HG03460 (cell line): Measurements from ENCODE around the gene ETV6.

ENCODE experiments used
- ATAC-seq: cut with Tn5 transposase; IDR thresholded peaks from one replicate; pipeline ENCODE4 v1.9.1; 2021; ENCODE audit not compliant: unreplicated experiment

Gene ETV6

GRCh38 chr12:11693601-11694000 is 44.1 kb downstream of the ETV6 start:
- ATAC-seq, result no peak

GRCh38 chr12:11694528-11694927 is 45.1 kb downstream of the ETV6 start:
- ATAC-seq, result no peak

GRCh38 chr12:11695321-11695720 is 45.8 kb downstream of the ETV6 start:
- no peak for ATAC-seq

- no peak for ATAC-seq
Observed at GRCh38 chr12:11696084-11696483, 46.6 kb downstream of the ETV6 start.

GRCh38 chr12:11697131-11697530 is 47.7 kb downstream of the ETV6 start:
- ATAC-seq, result no peak

GRCh38 chr12:11697670-11698387 is 48.4 kb downstream of the ETV6 start:
- no peak for ATAC-seq

- ATAC-seq, result no peak
Observed at GRCh38 chr12:11698729-11699128, 49.3 kb downstream of the ETV6 start.

GRCh38 chr12:11701433-11701832 is 52.0 kb downstream of the ETV6 start:
- ATAC-seq, result no peak

- ATAC-seq, result no peak
Observed at GRCh38 chr12:11702959-11703358, 53.5 kb downstream of the ETV6 start.

- no peak for ATAC-seq
Observed at GRCh38 chr12:11703378-11703777, 53.9 kb downstream of the ETV6 start.

- no peak for ATAC-seq
Observed at GRCh38 chr12:11704089-11704488, 54.6 kb downstream of the ETV6 start.

- no peak for ATAC-seq
Observed at GRCh38 chr12:11705010-11705409, 55.5 kb downstream of the ETV6 start.

GRCh38 chr12:11706509-11707379 is 57.3 kb downstream of the ETV6 start:
- no peak for ATAC-seq

GRCh38 chr12:11707535-11707934 is 58.1 kb downstream of the ETV6 start:
- ATAC-seq, result no peak

- ATAC-seq, result no peak
Observed at GRCh38 chr12:11709513-11709912, 60.0 kb downstream of the ETV6 start.

GRCh38 chr12:11710431-11710830 is 61.0 kb downstream of the ETV6 start:
- no peak for ATAC-seq

GRCh38 chr12:11710906-11711305 is 61.4 kb downstream of the ETV6 start:
- ATAC-seq, result no peak

- no peak for ATAC-seq
Observed at GRCh38 chr12:11711651-11712327, 62.3 kb downstream of the ETV6 start.

GRCh38 chr12:11712491-11712890 is 63.0 kb downstream of the ETV6 start:
- ATAC-seq, result no peak

- ATAC-seq, result no peak
Observed at GRCh38 chr12:11713202-11713601, 63.7 kb downstream of the ETV6 start.

- ATAC-seq, result no peak
Observed at GRCh38 chr12:11714626-11715025, 65.2 kb downstream of the ETV6 start.

- ATAC-seq, result no peak
Observed at GRCh38 chr12:11715621-11716020, 66.1 kb downstream of the ETV6 start.
